GM21576 (cell line): ENCODE results near the gene ABCB9.
"Not testable (repeated sequence)": the region's sequence is repeated elsewhere in the genome, so short reads cannot be mapped to it uniquely, and the experiment has no call there.

Experiments used
- ATAC-seq: cut with Tn5 transposase; IDR thresholded peaks from one replicate; pipeline ENCODE4 v1.9.1; 2021; ENCODE audit warnings: mild to moderate bottlenecking, moderate library complexity; ENCODE audit not compliant: unreplicated experiment

The ABCB9 gene

DNA sequence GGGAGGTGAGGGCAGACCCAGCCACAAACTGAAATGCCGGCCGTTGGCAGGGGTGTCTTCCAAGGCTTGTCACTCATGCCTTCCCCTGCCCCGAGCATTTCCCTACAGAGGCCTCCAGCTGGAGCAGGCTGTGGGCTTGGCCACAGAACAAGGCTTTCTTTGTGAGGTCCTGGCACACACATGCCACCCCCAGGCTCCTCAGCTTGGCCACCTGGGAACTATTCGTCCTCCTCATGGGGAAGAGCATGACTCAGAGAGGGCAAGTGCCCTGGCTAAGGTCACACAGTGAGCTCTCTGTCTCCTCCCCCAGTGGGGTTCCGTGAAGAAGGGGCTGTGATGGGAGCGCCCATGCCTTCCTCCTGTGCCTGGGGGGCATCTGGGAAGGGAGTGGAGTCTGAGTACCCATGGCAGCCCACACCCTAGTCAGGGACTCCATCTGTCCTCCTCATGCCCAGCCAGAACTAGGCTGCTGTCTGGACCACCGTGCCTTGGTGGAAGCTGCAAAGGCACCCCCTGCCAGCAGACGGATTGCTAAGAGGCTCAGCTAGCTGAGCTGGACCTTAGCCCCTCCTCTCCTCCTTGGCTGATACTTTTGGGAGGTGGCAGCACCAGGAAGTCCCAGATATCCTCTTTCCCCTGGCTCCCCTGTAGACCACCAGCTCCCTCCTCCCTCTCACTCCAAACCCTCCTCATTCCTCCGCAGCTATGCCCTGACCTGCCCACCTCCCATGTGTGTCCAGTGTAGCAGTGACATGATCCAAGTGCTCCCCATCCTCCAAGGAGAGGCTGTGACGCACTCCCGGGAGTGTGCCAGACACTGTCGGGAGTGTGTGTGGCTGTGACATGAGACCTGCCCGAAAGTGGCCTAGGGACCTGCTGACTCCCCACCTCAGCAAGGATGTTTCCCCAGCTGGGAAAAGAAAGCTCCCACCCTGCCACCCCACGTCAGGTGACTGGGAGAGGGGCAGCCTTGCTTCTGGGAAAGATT, 21.4 kb downstream of the ABCB9 start:
- ATAC-seq = no peak

DNA sequence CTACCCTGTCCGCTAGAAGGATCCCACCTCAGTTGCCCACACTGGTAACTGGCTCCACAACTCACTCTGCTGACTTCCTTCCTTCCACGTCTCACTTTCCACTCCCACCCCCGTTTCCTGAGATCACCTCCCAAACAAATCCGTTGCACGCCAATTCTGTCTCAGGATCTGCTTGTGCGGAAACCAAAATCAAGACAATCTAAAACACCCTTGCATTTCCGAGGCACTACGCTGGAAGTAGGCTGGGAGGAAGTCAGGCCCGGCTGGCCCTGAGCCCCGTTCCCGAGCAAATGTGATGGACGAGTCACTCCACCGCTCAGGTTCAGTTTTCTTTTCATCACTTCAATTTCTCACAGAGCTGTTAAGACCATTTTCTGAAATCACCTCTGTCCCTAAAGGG, 23.1 kb downstream of the ABCB9 start:
- ATAC-seq = no peak

DNA sequence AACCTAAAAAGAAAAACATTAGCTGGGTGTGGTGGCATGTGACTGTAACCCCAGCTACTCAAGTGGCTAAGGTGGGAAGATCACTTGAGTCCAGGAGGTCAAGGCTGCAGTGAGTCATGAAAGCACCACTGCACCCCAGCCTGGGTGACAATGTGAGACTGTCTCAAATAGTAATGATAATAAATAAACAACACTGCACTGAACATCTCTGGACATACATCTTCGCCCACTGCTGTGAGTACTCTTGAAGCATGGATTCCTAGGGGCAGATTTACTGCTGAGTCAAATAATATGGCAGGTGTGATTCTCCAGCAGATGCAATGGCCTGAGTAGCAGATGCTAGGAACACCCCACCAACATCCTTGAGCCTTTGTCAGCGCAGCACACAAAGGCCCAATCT, 23.6 kb downstream of the ABCB9 start:
- no peak for ATAC-seq

DNA sequence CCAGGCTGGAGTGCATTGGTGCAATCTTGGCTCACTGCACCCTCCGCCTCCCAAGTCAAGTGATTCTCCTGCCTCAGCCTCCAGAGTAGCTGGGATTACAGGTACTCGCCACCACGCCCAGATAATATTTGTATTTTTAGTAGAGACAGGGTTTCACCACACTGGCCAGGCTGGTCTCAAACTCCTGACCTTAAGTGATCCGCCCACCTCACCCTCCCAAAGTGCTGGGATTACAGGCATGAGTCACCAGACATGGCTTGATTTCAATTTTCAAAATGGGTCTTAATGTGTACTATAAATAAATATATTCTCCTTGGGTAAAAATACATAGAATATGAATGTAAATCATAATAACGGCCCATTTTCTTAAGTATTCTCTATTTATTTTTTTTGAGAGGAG, 24.9 kb downstream of the ABCB9 start:
- ATAC-seq = not testable (repeated sequence)

DNA sequence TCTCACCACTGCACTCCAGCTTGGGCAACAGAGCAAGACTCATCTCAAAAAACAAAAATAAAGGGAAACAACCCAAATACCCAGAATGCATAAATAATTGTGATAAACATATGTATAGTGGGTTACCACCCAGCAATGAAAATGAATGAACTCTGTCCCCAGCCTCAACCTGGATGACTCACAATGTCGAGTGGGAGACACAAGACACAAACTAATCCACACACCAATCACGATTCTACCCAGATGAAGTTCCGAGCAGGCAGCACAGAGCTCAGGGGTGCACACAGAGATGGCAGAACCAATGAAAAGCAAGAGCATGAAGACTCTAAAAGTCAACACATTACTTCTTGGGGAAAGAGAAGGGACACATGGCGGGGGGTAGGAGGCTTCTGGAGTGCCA, 27.1 kb downstream of the ABCB9 start:
- ATAC-seq = no peak

DNA sequence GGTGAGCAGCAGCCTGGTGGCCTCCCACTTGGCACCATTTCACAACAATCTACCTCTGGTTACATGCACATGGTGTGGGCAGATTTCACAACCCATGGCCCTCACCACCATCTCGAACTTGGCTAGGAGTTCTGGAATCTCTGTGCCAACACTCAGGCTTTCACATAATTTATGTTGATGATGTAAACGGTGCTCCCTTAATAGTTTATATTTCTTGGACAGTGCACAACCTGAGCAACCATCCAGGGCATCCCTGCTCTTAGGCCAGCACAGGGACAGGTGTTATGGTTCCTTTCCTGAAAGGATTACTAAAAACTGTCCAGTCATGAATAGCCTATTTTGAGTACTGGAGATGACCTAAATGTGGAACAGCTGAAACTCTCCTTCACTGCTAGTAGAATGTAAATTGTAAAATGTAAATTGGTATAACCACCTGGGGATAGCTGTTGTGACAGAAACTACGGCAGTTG, 28.6 kb downstream of the ABCB9 start:
- ATAC-seq = no peak

DNA sequence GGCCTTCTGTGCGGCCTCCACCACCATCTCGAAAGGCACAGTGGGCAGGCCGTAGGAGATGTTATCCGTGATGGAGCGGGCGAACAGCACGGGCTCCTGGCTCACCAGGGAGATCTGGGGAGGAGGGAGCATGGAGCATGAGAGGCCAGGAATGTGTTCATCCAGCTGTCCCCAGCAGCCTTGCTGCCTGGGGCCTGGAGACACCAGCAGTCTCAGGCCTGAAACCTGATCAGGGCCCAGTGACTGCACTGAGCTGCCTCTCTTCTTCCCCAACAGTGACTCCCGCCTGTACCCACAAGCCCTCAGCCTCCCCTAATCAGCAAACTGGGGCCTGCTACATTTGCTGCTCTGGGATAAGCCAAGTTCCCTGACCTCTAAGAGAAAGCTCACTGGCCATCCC, 30.9 kb downstream of the ABCB9 start:
- no peak for ATAC-seq

DNA sequence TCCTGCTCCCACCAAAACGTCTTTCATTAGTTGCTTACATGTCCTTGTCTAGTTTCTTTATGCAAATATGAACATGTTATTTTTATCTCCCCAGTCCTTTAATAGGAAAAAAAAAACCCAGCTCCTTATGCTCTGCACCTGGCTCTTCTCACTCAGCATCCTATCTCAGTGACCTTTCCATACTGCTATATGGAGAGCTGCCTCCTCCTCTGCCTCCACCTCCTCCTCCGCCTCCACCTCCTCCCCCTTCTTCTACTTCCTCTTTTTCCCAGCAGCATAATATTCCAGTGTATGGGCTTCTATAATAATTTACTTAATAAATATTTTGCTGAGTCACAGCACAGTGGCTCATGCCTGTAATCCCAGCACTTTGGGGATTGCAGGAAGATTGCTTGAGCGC, 31.5 kb downstream of the ABCB9 start:
- peak; percentile 56 for ATAC-seq

DNA sequence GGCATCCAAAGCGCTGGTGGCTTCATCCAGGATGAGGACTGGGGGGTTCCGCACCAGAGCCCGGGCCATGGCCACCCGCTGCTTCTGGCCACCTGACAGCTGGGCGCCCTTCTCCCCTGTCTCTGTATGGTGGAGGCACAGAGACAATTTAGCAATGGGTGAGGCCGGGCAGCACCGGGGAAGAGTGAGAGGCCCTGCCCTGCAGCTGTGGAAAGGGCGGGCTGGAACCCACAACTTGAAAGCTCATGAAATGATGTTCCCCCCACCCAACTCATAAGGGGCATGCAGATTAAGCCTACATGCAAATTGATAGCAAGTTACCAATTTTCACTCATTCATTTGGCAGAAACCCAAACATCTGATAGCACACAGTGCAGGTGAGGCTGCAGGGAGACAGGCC, 34.1 kb downstream of the ABCB9 start:
- ATAC-seq = no peak

DNA sequence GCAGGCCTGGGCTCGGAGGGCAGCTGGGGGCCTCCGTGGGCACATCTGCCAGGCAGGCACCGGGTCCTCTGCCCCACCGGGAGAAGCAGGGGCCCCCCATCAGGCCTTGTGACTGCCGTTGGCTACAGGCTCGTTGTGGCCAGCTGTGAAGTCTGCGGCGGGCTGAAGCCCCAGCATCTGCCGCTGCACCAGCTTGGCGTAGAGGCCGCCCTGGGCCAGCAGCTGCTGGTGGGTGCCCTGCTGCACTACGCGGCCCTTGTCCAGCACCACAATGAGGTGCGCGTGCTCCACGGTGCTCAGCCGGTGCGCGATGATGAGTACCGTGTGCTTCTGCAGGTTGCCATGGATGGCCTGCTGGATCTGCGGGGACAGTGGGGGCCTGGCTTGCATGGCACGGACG, 36.5 kb downstream of the ABCB9 start:
- ATAC-seq = no peak

DNA sequence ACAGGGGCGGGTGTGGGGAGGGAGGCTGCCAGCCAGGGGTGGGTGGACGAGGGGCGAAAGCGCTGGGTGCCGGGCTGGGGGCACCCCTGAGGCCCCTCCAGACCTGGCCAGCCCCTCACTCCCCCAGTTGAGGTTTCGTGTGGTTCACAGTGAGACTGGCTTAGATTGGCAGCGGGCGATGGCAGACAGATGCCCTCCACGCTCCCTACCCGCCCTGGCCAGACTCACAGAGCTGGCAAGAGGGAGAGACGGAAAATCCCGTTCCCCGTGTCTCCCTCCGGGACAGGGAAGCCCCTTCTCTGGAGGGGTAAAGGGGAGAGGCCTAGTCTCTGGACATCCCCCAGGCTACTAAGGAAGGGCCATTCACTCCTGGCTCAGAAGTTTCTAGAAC, 37.1 kb downstream of the ABCB9 start:
- ATAC-seq = no peak

DNA sequence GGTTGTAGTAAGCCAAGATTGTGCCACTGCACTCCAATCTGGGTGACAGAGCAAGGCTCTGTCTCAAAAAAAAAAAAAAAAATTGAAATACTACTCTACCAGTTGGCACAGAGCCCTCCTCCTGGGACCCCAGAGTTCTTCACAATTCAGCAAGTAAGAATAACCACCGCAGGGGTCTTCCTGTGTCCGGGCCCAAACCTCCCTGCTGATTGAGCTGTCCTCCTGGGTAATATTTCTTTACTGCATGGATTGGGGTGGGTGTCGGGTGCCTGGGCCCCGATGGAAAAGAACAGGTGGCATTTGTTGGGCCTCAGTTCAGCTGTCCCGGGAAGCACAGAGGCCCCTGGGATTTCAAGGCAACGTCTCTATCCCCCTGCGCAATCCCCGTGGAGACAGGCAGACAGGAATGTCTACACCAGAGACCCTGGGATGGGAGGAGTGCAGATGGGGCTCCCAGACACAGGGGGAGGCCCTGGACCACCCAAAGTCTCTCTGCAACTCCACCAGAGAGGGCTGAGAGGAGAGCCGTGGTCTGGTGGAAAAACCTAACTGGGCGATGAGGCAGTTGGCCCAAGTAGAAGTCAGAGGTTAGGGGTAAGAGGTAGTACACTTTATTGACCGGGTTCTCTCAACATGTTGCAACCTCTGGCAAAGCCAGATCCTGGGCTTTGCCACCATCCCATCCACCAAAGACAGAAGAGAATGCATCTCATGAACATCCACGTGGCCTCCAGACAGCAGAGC, 37.7 kb downstream of the ABCB9 start:
- no peak for ATAC-seq

DNA sequence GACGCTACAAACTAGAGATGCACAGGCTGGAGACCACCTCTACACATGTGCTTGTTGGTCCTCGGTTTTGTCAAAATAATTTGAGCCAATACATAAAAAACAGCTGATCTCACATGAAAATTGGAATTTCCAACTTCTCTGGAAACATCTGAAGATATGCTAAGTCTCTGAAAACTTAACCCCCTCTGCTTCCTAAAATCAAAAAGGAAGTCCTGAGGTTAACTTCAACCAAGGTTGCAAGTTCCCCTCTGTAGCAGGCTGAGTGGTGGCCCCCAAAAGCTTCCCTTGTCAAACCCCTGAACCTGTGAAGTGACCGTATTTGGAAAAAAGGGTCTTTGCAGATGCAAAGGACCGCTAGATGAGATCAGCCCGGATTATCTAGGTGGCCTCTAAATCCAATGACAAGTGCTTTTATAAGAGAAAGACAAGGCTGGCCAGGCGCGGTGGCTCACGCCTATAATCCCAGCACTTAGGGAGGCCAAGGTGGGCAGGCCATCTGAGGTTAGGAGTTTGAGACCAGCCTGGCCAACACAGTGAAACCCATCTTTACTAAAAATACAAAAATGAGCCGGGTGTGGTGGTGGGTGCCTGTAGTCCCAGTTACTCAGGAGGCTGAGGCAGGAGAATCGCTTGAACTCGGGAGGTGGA, 38.4 kb downstream of the ABCB9 start:
- ATAC-seq = no peak

DNA sequence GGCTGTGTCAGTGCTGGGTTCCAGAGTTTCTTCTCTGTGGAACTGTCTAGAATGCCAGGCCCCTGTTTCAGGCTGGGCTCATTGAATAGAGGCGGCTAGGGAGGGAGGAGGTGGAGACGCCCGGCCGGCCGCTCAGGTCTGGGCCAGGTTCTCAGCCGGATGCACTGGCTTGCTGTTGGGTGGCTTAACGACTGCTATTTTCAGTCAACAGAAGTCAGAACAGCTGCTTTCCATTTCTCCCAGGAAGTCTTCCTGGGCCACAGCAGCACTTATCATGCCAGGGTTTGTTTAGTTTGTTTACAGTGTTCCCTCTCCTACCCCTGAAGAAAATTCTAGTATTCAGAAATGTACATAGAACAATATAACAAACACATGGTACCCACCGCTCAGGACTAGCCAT, 44.3 kb downstream of the ABCB9 start:
- ATAC-seq = no peak

DNA sequence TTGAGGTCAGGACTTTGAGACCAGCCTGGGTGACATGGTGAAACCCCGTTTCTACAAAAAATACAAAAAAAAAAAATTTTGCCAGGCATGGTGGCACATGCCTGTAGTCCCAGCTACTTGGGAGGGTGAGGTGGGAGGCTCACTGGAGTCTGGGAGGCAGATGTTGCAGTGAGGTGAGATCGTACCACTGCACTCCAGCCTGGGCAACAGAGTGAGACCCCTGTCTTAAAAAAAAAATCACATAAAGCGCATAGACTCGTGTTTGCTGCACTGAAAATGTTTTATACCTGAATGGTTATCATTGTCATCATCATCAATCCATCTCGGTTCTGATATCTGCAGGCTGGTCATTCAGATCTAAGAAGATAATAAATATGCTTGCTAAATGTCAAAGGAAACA, 45.6 kb downstream of the ABCB9 start:
- no peak for ATAC-seq

DNA sequence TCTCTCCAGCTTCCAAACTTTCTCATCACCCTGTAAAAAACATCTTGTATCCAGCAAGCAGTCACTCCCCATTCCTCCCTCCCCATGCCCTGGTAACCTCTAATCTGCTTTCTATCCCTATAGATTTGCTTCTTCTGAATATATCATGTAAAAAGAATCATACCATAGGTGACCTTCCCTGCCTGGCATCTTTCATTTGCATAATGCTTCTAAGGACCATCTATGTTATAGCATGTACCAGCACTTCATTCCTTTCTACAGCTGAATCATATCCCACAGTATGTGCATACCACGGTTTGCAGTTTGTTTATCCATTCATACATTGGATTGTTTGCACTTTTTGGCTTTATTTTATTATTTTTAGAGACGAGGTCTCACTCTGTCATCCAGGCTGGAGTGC, 47.4 kb downstream of the ABCB9 start:
- ATAC-seq = no peak

DNA sequence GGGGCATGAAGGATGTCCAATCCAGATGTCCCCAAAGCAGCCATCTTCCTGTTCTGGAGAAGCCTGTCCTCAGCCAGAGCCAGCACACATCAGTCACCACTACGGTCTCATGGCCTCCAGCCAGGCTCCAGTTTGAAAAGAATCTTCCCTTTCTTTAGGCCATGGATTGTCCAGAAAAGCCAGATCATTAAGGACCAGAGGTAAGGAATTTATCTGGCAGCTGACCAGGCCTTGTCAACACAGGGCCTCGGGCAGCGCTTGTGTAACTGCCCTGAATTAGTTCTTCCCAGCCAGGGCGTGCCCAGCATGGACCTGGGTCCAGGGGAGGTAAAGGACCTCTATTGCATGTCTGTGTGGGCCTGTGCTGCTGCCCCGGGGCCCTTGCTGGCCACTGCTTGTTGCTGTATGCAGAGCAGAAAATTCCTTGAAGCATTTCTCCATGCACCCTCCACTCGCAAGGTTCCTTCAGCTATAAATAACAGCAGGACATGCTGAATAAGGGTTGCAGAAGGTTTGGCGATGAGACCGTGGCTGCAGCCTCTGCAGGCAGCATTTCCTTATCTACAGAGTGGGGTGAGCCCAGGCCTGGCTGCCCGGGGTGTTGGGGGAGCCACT, 48.6 kb downstream of the ABCB9 start:
- ATAC-seq = no peak

DNA sequence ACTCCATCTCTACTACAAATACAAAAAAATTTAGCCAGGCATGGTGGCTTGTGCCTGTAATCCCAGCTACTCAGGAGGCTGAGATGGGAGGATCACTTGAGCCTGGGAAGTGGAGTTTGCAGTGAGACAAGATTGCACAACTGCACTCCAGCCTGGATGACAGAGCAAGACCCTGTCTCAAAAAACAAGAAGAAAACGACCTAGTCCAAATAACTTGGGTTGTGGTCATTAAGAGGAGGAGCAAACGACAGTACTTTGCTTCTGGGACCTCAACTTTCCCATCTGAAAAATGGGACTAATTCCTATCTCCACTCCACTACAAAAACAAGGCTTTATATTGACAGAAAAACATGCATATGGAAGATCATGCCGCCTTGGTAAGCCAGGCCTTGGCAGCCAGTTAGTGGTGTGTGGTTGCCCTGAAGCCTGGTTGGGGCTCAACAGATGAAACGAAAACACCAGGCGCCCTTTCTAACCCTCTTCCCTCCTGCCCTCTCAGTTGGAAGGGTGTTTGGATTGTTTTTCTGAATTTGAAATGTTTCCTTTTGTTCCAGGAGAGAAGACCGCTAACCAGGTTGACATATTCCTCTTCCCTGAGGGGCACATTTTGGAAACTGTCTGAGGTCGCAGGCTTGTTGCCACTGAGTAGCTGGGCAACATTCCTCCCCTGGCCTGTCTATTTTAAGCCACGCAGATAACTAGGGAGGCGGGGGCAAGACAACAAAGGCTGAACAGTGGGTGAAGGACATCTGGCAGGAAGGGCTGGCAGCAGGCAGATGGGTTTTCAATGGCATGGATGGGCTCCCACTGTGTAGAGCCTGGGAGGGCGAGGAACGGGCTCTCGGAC, 56.6 kb downstream of the ABCB9 start:
- no peak for ATAC-seq

DNA sequence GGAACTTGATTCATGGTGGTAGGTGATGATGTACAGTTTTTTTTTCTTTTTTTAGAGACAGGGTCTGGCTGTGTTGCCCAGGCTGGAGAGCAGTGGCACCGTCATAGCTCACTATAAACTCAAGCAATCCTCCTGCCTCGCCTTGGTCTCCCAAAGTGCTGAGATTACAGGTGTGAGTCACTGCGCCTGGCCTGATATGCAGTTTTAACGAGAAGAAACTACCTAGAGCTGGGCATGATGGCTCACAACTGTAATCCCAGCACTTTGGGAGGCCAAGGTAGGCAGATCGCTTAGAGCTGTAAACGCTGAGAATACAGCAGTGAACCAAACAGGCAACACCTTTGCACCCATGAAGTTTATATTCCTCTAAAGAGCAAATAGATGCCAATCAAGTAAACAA, 57.3 kb downstream of the ABCB9 start:
- no peak for ATAC-seq

DNA sequence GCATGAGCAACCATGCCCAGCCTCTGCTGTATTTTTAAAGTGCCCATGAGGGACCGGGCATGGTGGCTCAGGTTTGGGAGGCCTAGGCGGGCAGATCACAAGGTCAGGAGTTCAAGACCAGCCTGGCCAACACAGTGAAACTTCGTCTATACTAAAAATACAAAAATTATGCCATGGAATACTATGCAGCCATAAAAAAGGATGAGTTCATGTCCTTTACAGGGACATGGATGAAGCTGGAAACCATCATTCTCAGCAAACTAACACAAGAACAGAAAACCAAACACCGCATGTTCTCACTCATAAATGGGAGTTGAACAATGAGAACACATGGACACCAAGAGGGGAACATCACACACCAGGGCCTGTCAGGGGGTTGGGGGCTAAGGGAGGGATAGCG, 61.0 kb downstream of the ABCB9 start:
- not testable (repeated sequence) for ATAC-seq
